A204.1 (cell line): ENCODE measurements around the gene ACOT8.
"Not testable (repeated sequence)": the region's sequence is repeated elsewhere in the genome, so short reads cannot be mapped to it uniquely, and the experiment has no call there.

Source experiments
- FAIRE-seq: peaks from 2 replicates; lab custom pipeline; 2012; peaks lifted over from hg19 to GRCh38; lab: Jason Lieb, UNC

Gene ACOT8

DNA sequence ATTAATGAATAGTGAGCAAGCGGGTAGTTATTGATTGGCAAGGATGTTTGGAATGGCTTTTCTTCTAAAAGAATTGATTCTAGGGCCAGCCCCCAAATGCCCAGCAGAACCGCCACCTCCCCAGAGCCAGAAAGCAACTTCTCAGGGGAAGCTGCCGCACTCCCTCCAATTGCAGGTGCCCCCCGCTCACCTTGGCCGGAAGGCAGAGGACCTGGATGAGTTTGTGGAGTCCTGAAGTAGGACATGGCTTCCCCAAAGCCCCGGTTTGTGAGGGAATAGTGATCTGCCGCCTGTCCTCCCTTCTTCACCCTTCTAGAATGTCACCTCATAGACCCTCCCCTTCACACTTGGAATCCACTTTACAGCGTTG, 30.1 kb upstream of the ACOT8 start, which contains the start of gene SPATA25:
Gene SPATA25, minus strand, starts transcription at position 277 of the 370 bp plus-strand sequence. Its CDS starts 32 bp downstream, at position 245.
- FAIRE-seq: no peak

DNA sequence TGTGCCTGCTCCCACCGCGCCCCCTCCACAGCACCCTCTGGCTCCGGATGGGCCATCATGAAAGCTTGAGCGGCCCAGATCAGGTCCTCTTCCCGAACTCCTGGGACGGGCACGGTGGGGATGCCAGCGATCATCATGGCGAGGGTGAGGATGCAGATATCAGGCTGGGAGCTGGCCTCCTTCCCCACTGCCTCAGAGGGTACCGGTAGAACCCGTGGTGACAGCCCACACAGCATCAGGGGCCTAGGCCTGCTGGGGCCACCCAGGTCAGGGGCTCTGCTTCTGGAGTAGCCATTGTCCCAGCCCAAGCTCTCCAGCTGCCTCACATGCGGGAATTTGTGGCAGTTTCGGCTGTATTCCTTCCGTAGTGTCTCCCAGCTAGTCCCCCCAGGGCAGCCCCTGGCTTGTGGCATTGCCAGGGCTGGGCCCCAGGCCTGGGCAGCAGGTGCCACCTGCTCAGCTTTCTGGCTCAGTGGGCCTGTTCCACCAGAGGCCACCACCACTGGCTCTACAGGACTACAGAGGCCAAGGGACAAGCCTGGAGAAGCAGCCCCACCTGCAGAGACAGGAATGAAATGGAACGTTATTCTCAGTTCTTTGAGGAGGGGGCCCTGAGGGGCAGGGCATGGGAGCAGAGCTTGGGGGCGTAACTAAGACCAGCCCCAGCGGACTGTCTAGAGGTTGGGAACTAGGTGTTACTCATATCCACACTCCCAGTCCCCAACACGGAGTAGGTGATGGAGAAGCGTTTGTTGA, 29.6 kb upstream of the ACOT8 start:
- no peak for FAIRE-seq

DNA sequence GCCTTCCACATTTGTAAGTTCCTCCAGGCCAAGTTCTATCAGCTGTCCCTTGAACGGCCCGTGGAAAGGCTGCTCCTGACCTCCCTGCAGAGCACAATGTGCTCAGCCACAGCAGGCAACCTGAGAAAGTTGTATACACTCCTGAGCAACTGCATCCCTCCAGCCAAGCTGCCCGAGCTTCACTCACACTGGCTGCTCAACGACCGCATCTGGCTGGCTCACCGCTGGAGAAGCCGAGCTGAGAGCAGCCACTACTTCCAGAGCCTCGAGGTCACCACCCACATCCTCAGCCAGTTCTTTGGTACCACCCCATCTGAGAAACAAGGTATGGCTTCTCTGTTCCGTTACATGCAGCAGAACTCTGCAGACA, 25.9 kb upstream of the ACOT8 start:
- no peak for FAIRE-seq

DNA sequence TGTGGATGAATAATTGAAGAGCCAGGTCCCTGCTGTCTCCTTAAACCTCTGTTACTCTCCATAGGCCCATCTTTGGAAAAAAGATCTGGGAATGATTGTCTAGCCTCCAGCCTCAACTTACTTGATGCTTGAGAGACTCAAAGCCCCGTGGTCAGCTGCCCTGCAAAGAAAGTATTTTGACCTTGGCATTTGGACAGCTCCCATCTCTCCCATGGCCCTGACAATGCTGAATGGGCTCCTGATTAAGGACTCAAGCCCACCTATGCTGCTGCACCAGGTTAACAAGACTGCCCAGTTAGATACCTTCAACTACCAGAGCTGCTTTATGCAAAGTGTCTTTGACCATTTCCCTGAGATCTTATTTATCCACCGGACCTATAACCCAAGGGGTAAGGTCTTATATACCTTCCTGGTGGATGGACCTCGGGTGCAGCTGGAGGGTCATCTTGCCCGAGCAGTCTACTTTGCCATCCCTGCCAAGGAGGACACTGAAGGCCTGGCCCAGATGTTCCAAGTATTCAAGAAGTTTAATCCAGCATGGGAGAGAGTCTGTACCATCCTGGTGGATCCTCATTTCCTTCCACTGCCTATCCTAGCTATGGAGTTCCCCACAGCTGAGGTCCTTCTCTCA, 25.4 kb upstream of the ACOT8 start:
- FAIRE-seq: no peak

DNA sequence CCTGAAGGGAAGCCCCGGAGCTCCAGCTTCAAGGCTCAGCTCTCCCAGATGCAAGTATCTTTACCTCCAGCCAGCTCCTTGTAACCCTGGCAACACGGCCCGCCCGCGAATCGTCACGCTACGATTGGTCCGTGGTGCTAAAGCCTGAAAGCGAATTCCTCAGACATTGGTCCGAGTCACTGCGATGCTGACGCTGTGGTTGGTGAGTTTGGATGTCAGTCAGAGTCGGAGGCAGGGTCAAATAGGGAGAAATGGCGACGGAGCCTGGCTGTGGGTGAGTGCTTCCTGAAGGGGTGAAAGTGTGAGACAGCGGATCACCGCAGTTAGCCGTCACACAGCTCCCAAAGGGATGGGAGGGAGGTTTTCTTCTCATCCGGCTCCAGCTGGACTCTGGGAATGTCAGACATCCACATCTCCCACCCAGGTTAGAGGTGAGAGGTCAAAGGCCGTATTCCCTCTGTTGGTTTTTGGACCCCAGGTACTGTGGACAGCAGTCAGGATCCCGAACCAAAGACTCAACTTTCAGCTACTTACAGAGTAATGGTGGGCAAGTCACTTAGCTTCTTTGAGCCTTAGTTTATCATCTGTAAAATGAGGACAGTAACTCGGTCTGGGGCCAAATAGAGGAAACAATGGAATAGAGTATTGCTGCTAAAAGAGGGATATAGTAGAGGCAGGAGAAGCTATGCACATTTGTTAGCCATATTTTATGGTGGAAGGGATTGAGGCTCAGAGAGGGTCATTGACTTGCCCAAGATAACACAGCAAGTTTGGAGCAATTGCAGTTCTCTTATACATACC, 24.0 kb upstream of the ACOT8 start, which contains the start of gene ZSWIM1:
Gene ZSWIM1, plus strand, starts transcription at position 240 of the 801 bp plus-strand sequence. CDS start 1,366 bp downstream, outside the sequence.
- FAIRE-seq: peak; percentile 96

DNA sequence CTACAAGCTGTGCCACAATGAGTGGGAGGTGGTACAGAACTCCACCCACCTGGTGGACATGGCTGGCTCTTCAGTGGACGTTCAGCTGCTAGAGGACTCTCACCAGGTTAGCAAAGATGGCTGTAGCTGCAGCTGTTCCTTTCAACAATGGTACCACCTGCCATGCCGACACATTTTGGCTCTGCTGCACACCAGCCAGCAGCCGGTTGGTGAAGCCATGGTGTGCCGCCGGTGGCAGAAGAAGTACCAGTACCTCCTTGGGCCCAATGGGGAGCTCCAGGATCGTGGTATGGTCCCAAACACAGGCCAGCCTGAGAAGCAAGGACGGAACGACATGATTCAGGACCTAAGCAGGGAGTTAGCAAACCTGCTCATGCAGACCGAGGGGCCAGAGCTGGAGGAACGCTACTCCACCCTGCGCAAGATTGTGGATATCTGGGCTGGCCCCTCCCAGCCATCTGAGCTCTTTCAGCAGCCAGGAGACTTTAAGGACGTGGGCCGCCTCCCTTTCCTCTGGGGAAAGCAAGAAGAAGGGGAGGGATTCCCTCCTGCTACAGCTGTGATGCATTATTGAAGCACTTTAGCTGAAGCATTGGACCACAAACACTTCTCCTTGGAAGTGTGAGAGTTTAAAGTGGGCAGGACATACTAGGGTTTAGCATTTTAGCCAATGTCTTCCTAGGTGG, 21.0 kb upstream of the ACOT8 start:
- no peak for FAIRE-seq

DNA sequence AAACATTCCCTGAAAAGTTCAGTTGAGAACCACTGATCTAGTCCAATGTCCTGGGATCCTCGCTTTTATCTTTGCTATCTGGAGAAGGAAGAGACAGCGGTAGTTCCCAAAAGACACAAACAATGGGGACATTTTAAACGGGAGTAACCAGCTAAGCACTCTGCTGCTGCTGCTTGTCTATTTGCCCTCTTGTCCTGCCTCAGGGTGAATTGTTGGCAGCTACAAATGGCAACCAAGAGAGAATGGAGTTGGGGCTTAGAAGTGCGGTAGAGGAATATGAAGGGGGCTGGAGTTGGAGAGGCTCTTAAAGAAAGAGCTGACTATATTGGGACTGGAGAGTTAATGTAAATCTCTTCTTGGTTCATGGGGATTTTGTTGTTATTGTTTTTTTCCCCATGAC, 17.4 kb upstream of the ACOT8 start:
- no peak for FAIRE-seq

DNA sequence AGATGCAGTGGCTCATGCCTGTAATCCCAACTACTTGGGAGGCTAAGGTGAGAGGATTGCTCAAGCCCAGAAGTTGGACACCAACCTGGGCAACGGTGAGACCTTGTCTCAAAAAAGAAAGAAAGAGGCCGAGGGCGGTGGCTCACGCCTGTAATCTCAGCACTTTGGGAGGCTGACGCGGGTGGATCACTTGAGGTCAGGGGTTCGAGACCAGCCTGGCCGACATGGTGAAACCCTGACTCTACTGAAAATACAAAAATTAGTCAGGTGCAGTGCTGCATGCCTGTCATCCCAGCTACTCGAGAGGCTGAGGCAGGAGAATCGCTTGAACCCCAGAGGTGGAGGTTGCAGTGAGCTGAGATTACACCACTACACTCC, 16.9 kb upstream of the ACOT8 start:
- FAIRE-seq: not testable (repeated sequence)

DNA sequence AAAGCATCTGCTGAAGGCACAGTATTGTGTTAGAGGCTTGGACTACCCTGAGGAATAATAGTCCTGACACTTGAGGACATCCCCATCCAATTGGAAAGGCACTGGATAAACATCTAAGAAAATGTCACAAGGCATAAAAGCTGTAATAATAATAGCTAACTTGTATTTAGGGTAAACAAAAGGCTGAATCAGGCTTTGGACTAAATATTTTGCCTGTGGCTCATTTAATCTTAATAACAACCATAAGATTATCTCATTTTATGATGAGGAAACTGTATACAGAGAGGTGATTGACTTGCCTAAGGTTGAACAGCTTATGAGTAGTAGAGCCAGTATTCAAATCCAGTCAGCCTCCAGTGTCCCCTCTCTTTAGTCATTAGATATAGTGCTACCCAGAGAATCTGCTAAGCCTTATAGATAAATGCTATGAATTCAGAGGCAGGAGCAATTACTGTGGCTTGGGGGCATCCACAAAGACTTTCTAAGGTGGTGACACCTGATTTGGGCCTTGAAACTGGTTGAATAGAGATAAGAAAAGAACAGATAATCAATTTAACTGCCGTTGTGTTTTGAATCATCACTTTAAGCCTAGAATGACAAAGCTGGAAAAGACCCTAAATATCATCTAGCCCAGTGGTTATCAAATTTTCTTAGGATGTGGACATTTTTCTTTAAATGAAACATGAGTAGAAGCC, 16.4 kb upstream of the ACOT8 start:
- FAIRE-seq: no peak

DNA sequence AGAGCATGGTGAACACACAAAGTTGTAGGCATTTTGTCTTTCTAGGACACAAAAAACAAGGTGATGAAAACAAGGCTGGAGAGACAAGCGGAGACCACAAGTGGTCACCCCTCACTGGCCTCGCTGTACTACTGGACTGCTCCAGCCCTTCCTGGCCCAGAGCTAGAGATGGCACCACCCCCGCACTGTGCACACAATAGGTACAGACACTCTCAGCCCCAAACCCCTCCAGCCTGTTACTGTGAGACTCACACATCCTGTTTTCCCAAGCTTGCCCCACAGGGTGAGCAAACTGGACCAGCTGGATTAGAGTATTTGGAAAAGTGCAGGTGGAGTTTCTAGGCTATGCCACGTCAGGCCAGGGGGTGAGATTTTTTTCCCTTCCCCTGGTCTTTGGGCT, 15.4 kb upstream of the ACOT8 start:
- no peak for FAIRE-seq

DNA sequence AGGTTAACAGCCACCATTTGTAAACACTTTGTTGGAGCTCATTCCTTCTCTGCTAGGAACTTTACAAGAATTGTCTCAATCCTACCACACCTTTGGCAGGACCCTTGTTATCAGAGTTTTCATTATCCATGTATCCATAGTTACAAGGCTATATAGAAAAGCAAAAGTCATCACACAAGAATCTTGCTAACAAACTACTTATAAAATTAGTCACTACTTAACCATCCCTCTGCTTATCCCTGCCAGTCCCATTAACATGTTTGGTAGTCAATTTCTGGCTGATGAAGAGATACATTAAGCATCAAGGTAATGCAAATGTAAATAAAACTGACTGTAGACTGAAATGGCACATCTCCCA, 10.6 kb upstream of the ACOT8 start:
- no peak for FAIRE-seq

DNA sequence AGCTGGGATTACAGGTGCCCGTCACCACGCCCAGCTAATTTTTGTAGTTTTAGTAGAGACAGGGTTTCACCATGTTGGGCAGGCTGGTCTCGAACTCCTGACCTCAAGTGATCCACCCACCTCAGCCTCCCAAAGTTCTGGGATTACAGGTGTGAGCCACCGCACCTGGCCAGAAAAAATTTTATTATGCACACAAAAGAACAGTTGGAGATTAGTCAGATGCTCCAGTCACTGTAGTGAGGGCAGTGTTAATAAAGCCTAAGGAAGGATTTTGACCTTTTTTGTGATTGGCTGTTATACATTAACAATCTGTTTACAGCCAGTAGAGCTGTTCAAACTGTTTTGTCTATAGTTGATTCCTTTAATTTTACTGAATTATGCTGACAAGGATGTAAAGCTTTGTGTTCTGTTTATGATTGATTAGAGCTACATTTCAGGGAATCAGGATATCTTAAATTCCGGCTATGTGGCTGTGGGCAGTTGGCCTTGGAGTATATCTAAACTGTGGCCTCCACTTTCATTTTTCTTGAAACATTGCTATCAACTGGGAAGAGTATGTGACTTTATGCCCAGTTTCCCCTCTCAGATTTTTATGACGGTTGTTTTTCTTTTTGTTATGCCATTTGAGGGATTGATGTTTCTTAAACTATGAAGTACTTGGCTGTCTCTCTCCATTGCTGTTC, 10.1 kb upstream of the ACOT8 start:
- FAIRE-seq: no peak

DNA sequence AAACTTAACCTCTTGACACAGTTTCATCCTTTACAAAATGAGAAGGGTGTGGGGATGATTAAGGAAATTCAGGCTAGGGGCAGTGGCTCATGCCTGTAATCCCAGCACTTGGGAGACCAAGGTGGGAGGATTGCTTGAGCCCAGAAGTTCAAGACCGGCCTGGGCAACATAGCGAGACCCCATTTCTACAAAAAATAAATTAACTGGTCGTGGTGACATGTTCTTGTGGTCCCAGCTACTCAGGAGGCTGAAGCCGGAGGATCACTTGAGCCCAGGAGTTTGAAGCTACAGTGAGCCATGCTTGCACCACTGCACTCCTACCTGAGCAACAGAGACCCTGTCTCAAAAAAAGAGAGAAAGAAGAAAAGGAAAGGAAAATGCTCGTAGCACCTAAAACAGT, 9.3 kb upstream of the ACOT8 start:
- no peak for FAIRE-seq

DNA sequence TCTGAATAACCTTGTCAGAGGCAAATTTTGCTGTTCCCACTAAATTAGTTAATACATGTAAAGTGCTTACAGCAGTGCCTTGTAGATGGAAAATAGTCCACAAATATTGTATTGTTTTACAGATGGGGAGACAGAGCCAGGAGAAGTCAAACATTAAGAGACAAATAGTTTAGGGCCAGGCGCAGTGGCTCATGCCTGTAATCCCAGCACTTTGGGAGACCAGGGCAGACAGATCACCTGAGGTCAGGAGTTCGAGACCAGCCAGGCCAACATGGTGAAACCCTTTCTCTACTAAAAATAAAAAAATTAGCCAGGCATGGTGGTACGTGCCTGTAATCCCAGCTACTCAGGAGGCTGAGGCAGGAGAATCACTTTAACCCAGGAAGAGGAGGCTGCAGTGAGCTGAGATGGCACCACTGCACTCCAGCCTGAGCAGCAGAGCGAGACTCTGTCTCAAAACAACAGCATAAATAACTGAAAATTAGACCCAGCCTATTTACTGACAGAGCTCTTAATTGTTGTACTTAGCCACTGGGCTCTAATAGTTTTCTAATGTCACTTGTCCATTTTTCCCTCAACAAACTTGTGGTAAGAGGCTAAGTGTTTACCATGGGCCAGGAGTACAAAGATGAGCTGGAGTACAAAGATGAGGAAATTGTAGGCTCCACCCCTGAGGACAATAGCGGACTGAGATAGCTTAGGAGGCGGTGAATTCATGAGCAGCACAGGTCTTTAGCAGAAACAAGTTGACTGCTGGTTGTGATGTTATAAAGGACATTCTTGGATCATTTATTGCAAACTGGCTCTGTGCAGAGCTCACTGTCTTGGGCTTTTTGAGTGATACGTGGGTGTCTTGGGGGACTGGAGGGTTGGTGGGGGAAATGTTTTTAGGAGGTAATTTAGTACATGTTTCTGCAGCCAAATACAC, 6.6 kb upstream of the ACOT8 start:
- no peak for FAIRE-seq

DNA sequence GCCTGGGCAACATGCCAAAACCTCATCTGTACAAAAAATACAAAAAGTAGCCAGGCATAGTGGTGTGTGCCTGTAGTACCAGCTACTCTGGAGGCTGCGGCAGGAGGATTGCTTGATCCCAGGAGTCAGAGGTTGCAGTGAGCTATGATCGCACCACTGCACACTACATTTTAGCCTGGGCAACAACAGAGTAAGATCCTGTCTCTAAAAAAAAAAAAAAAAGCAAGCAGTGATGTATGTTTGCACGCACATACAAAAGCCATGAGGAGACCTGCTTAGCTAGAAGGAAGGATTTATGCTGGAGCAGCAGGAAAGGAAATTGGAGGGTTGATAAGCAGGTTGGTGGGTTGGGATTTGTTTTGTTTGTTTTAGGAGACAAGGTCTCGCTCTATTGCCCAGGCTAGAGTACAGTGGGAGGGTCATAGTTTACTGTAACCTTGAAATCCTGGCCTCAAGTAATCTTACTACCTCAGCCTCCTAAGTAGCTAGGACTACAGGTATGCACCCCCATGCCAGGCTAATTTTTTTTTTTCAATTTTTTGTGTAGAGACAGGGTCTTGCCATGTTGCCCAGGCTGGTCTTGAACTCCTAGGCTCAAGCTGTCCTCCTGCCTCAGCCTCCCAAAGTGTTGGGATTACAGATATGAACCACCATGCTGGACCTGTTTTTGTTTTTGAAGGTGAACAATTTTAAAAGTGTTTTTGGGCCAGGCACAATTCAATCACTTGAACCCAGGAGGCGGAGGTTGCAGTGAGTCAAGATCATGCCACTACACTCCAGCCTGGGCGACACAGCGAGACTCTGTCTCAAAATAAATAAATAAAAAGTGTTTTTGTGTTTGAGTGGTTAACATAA, 4.3 kb upstream of the ACOT8 start:
- FAIRE-seq: no peak

DNA sequence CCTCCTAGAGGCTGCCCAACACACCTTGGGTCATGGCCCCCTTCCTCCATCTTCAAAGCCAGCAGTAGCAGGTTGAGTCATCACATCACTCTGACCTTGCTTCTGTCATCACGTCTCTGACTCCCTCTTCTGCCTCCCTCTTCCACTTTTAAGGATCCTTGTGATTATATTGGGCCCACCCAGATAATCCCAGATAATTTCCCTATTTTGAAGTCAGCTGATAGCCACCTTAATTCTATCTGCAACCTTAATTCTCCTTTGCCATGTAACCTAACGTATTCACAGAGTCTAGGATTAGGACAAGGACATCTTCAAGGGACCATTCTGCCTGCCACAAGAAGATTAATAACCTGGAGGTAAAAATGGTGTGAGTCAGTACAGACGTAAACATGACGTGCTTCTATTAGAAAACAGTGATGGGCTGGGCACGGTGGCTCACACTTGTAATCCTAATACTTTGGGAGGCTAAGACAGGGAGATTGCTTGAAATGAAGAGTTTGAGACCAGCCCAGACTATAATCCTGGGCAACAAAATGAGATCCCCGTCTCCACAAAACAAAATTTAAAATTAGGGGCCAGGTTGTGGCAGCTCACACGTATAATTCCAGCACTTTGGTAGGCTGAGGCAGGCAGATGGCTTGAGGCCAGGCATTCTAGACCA, 3.5 kb upstream of the ACOT8 start:
- FAIRE-seq: no peak

DNA sequence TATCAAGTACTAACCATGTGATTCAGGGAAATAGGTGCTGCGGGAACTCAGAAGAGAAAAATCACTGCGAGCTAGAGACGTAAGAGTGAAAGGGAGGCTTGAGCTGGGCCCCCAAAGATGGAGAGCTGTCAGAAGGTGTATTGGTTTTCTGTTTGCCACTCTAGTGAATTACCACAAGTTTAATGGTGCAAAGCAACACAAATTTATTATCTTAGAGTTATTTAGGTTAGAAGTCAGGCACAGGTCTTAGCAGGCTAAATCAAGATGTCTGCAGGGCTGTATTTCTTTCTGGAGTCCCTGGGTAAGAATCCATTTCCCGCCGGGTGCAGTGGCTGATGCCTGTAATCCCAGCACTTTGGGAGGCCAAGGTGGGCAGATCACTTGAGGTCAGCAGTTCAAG, 2.7 kb upstream of the ACOT8 start:
- no peak for FAIRE-seq

DNA sequence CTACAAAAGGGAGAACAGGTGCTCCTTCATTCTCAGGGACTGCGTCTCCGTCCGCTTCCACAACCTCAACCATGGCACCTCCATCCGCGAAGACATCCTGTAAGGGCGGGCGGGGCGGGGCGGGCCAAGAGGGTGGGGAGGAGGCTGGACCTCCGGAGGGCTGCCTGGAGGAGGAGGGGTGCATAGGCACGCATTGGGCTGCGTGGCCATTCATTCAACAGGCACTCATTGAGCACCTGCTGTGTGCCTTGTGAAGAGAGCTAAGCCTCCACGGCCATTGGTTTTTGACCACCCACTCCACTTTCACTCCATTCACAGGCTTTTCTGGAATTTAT, 657 bp upstream of the ACOT8 start:
- FAIRE-seq: no peak

DNA sequence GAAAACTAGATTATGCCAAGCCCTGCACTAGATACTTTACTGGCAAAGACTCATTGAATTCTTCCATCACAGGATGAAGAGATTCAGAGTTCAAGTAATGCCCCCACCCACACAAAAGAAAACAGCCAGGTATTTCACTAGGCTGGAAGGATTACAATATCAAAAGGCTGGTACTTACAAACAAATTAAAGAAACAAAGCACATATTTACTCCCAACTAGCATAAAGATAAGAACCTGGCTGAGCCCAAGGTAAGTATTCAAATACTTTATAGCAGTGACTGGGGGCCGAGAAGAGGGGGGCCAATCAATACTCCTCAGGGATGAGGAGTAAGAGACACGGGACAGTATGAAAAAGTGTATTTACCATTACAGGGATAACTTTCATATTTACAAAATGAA, 3.7 kb downstream of the ACOT8 start:
- FAIRE-seq: no peak
